Suprapubic skin (tissue), 4 donors: ENCODE measurements around the gene LTO1.

Experiments
- CTCF ChIP-seq, 2 donors: fragments of 200-600 bp in 1 of 2; fragments of 450-650 bp in 1 of 2; sonication (generic) in 1 of 2; IDR thresholded peaks; one replicate each; pipeline ENCODE4 v1.5.1; 2016 to 2019; ENCODE audit warnings: antibody characterized with exemption in 2 of 2, mild to moderate bottlenecking in 1 of 2, moderate library complexity in 1 of 2
- EP300 ChIP-seq: sonication (generic); formaldehyde crosslinking; IDR thresholded peaks from one replicate; pipeline ENCODE4 v1.6.1; 2017; ENCODE audit warnings: antibody characterized with exemption
- POLR2A ChIP-seq, 2 donors: fragments of 450-650 bp; IDR thresholded peaks; one replicate each; pipeline ENCODE4 v1.6.1; 2017; ENCODE audit warnings: antibody characterized with exemption in 2 of 2, mild to moderate bottlenecking in 2 of 2, moderate library complexity in 2 of 2
- POLR2AphosphoS5 ChIP-seq, 3 donors: sonication (generic); formaldehyde crosslinking; IDR thresholded peaks; one replicate each; pipeline ENCODE4 v1.6.1; 2017; ENCODE audit warnings: antibody characterized with exemption in 3 of 3

GRCh38 chr11:69671734-69672465 is 3.3 kb downstream of the LTO1 start:
- no peak for TF ChIP-seq CTCF (IDR thresholded peaks at IDR 0.05)
- no peak for TF ChIP-seq POLR2A (IDR thresholded peaks at IDR 0.05)
- no peak for TF ChIP-seq POLR2AphosphoS5 (IDR thresholded peaks at IDR 0.05)
- TF ChIP-seq EP300, result no peak
